Upper lobe of left lung (tissue), 4 donors: ENCODE results near the gene BEST2.
A peak's percentile ranks its signal among the peaks of the same experiment; 100 is the strongest.

Source experiments
- CTCF ChIP-seq, 6 experiments: fragments of 450-650 bp in 4 of 6; fragments of 200-600 bp in 2 of 6; sonication (generic) in 2 of 6; IDR thresholded peaks; one replicate each; pipeline ENCODE4 v1.5.1; 2016 to 2019; ENCODE audit warnings: antibody characterized with exemption in 6 of 6
- POLR2A ChIP-seq, 4 donors: fragments of 450-650 bp; IDR thresholded peaks; one replicate each; pipeline ENCODE4 v1.5.1; 2016 to 2017; ENCODE audit warnings: antibody characterized with exemption in 4 of 4, mild to moderate bottlenecking in 2 of 4
- POLR2AphosphoS5 ChIP-seq, 2 donors: sonication (generic); formaldehyde crosslinking; IDR thresholded peaks; one replicate each; pipeline ENCODE4 v1.5.1; 2017; ENCODE audit warnings: antibody characterized with exemption in 2 of 2

DNA sequence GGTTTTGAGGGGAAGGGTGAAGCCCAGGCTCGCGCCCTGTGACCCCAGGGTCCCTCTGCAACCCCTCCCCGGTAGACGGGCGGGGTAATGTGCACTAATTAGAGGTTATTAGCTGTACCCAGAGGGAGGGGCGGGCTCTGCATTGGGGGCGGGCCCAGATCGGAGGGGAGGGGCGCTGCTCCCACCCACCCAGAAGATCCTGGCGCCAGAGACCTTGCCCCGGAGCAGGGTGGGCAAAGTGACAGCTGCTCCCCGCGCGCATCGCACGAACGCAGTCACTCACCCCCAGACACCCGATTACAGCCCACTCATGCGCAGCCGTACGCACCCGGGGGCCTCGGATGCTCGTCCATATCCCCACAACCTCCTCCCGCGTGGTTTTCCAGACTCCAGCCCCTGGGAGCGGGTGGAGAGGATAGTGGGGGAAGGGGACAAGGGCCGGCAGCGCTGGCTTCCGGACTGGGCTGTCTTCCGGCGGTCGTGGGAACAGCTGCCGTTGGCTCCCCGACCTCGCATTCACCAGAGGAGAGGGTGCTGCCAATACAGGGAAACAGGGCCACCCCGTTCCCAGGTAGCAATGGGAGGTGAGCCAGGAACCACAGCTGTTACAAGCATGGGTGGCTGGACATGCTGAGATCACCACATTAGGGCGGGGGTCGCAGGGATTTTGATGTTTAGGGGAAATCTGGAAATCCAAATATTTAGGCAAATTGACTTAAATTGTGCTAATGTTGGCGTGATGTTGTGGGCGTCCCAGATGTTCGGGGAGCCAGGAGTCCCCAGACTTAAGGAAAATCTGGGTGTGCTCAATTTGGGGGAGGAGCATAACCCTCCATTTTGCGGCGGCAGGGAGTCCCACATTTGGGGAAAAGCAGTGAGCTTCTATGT lies 26.7 kb downstream of the BEST2 start:
- TF ChIP-seq CTCF (IDR thresholded peaks at IDR 0.05): peak in 1 of 6 experiments; percentile 18
- TF ChIP-seq POLR2AphosphoS5 (IDR thresholded peaks at IDR 0.05): peak; percentile 61 to 86
- peak in 1 of 4 donors; percentile 67 for TF ChIP-seq POLR2A (IDR thresholded peaks at IDR 0.05)
